GM23338 (cell line): ENCODE results near the gene NOTCH1.

Experiments used
- CREB1 ChIP-seq: fragments of 250-450 bp; sonication (Bioruptor Pico); IDR thresholded peaks from 2 replicates; pipeline ENCODE4 v1.5.0; 2020; ENCODE audit warnings: low read depth, mild to moderate bottlenecking, moderate library complexity
- EZH2 ChIP-seq: fragments of 200-600 bp; sonication (generic); IDR thresholded peaks from one replicate; pipeline ENCODE4 v1.8.0; 2017; ENCODE audit warnings: antibody characterized with exemption, mild to moderate bottlenecking, low read depth; ENCODE audit not compliant: unreplicated experiment
- EZH2phosphoT487 ChIP-seq: fragments of 200-600 bp; sonication (generic); IDR thresholded peaks from one replicate; pipeline ENCODE4 v1.8.1; 2018; ENCODE audit warnings: antibody characterized with exemption; ENCODE audit not compliant: unreplicated experiment
- JUNB ChIP-seq: IDR thresholded peaks from one replicate; pipeline ENCODE4 v1.6.1; 2016; ENCODE audit warnings: antibody characterized with exemption; ENCODE audit not compliant: unreplicated experiment
- NANOG ChIP-seq: IDR thresholded peaks from 2 replicates; pipeline ENCODE4 v1.6.1; 2016; ENCODE audit warnings: antibody characterized with exemption, borderline replicate concordance
- POLR2AphosphoS5 ChIP-seq: IDR thresholded peaks from 2 replicates; pipeline ENCODE4 v1.6.1; 2016; ENCODE audit warnings: antibody characterized with exemption, low read depth
- STAT1 ChIP-seq: IDR thresholded peaks from one replicate; pipeline ENCODE4 v1.6.1; 2016; ENCODE audit warnings: antibody characterized with exemption; ENCODE audit not compliant: unreplicated experiment
- ZNF331 ChIP-seq: fragments of 250-450 bp; sonication (Bioruptor Pico); IDR thresholded peaks from 2 replicates; pipeline ENCODE4 v1.5.0; 2020; ENCODE audit warnings: low read depth, mild to moderate bottlenecking, moderate library complexity
- TF ChIP-seq, protein P1 (sequence below): IDR thresholded peaks from one replicate; pipeline ENCODE4 v1.6.1; 2018; ENCODE audit warnings: antibody characterized with exemption; ENCODE audit not compliant: unreplicated experiment
- TF ChIP-seq, protein P2 (sequence below), 2 experiments: fragments of 200-600 bp in 1 of 2; sonication (generic) in 1 of 2; conservative IDR thresholded peaks; 2 replicates each; pipeline versions ENCODE4 v1.5.1 to v1.6.1; 2016 to 2017; ENCODE audit warnings: antibody characterized with exemption in 2 of 2, low read depth in 2 of 2, mild to moderate bottlenecking in 2 of 2, moderate library complexity in 1 of 2
- TF ChIP-seq, protein P3 (sequence below): IDR thresholded peaks from 2 replicates; pipeline ENCODE4 v1.6.1; 2016; ENCODE audit warnings: antibody characterized with exemption
- TF ChIP-seq, protein P4 (sequence below): fragments of 250-450 bp; sonication (Bioruptor Pico); IDR thresholded peaks from 2 replicates; pipeline ENCODE4 v1.5.0; 2020; ENCODE audit warnings: mild to moderate bottlenecking, moderate library complexity

DNA sequence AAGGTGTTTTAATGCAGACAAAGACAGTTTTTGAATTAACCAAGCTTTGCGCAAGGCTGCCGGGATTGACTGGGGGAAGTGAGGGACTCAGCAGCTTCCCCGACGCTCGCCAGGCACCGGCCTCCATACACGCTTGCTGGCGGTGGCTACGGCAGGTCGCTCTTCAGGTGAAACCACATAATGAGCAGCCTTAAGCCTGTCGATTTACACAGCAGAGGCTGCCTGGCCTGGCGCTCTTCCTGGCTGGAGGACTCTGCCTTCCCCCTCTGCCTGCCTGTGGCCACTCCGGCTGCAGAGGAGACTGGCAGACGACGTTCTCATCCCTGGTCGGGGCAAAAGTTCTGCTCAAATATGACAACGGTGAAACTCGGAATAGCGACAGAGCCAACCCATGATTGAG lies 9.0 kb upstream of the NOTCH1 start:
- TF ChIP-seq, protein P1, sequence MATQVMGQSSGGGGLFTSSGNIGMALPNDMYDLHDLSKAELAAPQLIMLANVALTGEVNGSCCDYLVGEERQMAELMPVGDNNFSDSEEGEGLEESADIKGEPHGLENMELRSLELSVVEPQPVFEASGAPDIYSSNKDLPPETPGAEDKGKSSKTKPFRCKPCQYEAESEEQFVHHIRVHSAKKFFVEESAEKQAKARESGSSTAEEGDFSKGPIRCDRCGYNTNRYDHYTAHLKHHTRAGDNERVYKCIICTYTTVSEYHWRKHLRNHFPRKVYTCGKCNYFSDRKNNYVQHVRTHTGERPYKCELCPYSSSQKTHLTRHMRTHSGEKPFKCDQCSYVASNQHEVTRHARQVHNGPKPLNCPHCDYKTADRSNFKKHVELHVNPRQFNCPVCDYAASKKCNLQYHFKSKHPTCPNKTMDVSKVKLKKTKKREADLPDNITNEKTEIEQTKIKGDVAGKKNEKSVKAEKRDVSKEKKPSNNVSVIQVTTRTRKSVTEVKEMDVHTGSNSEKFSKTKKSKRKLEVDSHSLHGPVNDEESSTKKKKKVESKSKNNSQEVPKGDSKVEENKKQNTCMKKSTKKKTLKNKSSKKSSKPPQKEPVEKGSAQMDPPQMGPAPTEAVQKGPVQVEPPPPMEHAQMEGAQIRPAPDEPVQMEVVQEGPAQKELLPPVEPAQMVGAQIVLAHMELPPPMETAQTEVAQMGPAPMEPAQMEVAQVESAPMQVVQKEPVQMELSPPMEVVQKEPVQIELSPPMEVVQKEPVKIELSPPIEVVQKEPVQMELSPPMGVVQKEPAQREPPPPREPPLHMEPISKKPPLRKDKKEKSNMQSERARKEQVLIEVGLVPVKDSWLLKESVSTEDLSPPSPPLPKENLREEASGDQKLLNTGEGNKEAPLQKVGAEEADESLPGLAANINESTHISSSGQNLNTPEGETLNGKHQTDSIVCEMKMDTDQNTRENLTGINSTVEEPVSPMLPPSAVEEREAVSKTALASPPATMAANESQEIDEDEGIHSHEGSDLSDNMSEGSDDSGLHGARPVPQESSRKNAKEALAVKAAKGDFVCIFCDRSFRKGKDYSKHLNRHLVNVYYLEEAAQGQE: no peak
- TF ChIP-seq, protein P2, sequence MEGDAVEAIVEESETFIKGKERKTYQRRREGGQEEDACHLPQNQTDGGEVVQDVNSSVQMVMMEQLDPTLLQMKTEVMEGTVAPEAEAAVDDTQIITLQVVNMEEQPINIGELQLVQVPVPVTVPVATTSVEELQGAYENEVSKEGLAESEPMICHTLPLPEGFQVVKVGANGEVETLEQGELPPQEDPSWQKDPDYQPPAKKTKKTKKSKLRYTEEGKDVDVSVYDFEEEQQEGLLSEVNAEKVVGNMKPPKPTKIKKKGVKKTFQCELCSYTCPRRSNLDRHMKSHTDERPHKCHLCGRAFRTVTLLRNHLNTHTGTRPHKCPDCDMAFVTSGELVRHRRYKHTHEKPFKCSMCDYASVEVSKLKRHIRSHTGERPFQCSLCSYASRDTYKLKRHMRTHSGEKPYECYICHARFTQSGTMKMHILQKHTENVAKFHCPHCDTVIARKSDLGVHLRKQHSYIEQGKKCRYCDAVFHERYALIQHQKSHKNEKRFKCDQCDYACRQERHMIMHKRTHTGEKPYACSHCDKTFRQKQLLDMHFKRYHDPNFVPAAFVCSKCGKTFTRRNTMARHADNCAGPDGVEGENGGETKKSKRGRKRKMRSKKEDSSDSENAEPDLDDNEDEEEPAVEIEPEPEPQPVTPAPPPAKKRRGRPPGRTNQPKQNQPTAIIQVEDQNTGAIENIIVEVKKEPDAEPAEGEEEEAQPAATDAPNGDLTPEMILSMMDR (conservative IDR thresholded peaks at IDR 0.05; ENCODE audit: low read depth in 2 of 2): no peak
- no peak for TF ChIP-seq EZH2
- no peak for TF ChIP-seq EZH2phosphoT487
- no peak for TF ChIP-seq POLR2AphosphoS5
- TF ChIP-seq, protein P3, sequence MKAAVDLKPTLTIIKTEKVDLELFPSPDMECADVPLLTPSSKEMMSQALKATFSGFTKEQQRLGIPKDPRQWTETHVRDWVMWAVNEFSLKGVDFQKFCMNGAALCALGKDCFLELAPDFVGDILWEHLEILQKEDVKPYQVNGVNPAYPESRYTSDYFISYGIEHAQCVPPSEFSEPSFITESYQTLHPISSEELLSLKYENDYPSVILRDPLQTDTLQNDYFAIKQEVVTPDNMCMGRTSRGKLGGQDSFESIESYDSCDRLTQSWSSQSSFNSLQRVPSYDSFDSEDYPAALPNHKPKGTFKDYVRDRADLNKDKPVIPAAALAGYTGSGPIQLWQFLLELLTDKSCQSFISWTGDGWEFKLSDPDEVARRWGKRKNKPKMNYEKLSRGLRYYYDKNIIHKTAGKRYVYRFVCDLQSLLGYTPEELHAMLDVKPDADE: no peak
- no peak for TF ChIP-seq CREB1 (CRISPR knock-in tag)
- TF ChIP-seq ZNF331: no peak
- no peak for TF ChIP-seq JUNB
- TF ChIP-seq, protein P4, sequence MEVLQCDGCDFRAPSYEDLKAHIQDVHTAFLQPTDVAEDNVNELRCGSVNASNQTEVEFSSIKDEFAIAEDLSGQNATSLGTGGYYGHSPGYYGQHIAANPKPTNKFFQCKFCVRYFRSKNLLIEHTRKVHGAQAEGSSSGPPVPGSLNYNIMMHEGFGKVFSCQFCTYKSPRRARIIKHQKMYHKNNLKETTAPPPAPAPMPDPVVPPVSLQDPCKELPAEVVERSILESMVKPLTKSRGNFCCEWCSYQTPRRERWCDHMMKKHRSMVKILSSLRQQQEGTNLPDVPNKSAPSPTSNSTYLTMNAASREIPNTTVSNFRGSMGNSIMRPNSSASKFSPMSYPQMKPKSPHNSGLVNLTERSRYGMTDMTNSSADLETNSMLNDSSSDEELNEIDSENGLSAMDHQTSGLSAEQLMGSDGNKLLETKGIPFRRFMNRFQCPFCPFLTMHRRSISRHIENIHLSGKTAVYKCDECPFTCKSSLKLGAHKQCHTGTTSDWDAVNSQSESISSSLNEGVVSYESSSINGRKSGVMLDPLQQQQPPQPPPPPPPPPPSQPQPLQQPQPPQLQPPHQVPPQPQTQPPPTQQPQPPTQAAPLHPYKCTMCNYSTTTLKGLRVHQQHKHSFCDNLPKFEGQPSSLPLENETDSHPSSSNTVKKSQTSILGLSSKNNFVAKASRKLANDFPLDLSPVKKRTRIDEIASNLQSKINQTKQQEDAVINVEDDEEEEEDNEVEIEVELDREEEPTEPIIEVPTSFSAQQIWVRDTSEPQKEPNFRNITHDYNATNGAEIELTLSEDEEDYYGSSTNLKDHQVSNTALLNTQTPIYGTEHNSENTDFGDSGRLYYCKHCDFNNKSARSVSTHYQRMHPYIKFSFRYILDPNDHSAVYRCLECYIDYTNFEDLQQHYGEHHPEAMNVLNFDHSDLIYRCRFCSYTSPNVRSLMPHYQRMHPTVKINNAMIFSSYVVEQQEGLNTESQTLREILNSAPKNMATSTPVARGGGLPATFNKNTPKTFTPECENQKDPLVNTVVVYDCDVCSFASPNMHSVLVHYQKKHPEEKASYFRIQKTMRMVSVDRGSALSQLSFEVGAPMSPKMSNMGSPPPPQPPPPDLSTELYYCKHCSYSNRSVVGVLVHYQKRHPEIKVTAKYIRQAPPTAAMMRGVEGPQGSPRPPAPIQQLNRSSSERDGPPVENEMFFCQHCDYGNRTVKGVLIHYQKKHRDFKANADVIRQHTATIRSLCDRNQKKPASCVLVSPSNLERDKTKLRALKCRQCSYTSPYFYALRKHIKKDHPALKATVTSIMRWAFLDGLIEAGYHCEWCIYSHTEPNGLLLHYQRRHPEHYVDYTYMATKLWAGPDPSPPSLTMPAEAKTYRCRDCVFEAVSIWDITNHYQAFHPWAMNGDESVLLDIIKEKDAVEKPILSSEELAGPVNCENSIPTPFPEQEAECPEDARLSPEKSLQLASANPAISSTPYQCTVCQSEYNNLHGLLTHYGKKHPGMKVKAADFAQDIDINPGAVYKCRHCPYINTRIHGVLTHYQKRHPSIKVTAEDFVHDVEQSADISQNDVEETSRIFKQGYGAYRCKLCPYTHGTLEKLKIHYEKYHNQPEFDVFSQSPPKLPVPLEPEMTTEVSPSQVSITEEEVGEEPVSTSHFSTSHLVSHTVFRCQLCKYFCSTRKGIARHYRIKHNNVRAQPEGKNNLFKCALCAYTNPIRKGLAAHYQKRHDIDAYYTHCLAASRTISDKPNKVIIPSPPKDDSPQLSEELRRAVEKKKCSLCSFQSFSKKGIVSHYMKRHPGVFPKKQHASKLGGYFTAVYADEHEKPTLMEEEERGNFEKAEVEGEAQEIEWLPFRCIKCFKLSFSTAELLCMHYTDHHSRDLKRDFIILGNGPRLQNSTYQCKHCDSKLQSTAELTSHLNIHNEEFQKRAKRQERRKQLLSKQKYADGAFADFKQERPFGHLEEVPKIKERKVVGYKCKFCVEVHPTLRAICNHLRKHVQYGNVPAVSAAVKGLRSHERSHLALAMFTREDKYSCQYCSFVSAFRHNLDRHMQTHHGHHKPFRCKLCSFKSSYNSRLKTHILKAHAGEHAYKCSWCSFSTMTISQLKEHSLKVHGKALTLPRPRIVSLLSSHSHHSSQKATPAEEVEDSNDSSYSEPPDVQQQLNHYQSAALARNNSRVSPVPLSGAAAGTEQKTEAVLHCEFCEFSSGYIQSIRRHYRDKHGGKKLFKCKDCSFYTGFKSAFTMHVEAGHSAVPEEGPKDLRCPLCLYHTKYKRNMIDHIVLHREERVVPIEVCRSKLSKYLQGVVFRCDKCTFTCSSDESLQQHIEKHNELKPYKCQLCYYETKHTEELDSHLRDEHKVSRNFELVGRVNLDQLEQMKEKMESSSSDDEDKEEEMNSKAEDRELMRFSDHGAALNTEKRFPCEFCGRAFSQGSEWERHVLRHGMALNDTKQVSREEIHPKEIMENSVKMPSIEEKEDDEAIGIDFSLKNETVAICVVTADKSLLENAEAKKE (CRISPR knock-in tag): no peak
- TF ChIP-seq STAT1: no peak
- no peak for TF ChIP-seq NANOG
